Measurements from ENCODE around the gene KIF1B. TPM values are rescaled to one million over a fixed set of nuclear protein-coding genes. Genes with fewer than 3 reads are reported as not detected.

KIF1B gene
- 1 to 10 TPM; 7.1 to 8.9 TPM for total RNA-seq

GRCh38 chr1:10209905-10210810, at the start of gene KIF1B:
Gene KIF1B (plus strand): TSS chr1:10210570. CDS start chr1:10232329, 21,759 bp downstream.
- H3K36me3 Mint-ChIP-seq (ENCODE audit: low read depth): no peaks in the 10 kb centered on the region
- ChIA-PET CTCF (interaction anchor here (0.6 to 3.8 kb wide), 51 partner anchors 9 to 293 kb away, joined by 3 to 49 read pairs (median 4); partner anchors contain the start of genes CENPS, PGD and UBE4B), POLR2A (interaction anchor here (0.6 to 1.5 kb wide), 8 partner anchors 15 to 573 kb away, joined by 3 to 6 read pairs (median 3); partner anchors contain the start of gene CENPS)
- peaks cover 26% of the 10 kb centered on the region for H3K4me1 Mint-ChIP-seq (ENCODE audit: low read depth)
- intact Hi-C loops (cut with micrococcal nuclease): loop anchor here (10.0 kb wide), 1 partner anchor 125 kb away; no protein-coding TSS in a partner anchor
- H3K27me3 Mint-ChIP-seq: no peaks in the 10 kb centered on the region
- peak; percentile 98 for ATAC-seq
- peak within 1 kb of the TSS; percentile 80 for H3K4me3 Mint-ChIP-seq
- peak; percentile 99 for TF ChIP-seq CTCF (IDR thresholded peaks at IDR 0.05)
- H3K27ac Mint-ChIP-seq: peak within 1 kb of the TSS; percentile 57
- no peaks in the 10 kb centered on the region for H3K9me3 Mint-ChIP-seq
- DNase-seq: peak; percentile 96

- Mint-ChIP-seq H3K27ac (no peak overlapping the region), H3K27me3 (no peaks in the 10 kb centered on the region), H3K4me3 (no peak overlapping the region), H3K36me3 (ENCODE audit: low read depth) (peaks cover 4% of the 10 kb centered on the region), H3K4me1 (ENCODE audit: low read depth) (no peaks in the 10 kb centered on the region), H3K9me3 (no peaks in the 10 kb centered on the region)
- ATAC-seq (no peak), DNase-seq (no peak)
- TF ChIP-seq CTCF (IDR thresholded peaks at IDR 0.05): no peak
- ChIA-PET POLR2A (interaction anchor here (0.6 to 1.3 kb wide), 3 partner anchors 9 to 269 kb away, joined by 3 read pairs; partner anchors contain the start of gene CENPS), CTCF (interaction anchor here (1.2 kb wide), 1 partner anchor 49 kb away, joined by 3 read pairs; no protein-coding TSS in a partner anchor)
- intact Hi-C loops (cut with micrococcal nuclease): no loop called here
Measured at GRCh38 chr1:10160907-10161490, 49.4 kb upstream of the KIF1B start.

GRCh38 chr1:10161541-10162290, 48.7 kb upstream of the KIF1B start:
- intact Hi-C loops (cut with micrococcal nuclease): no loop called here
- H3K36me3 Mint-ChIP-seq (ENCODE audit: low read depth): peaks cover 4% of the 10 kb centered on the region
- H3K27me3 Mint-ChIP-seq: no peaks in the 10 kb centered on the region
- ChIA-PET POLR2A (interaction anchor here (0.9 to 1.3 kb wide), 3 partner anchors 9 to 269 kb away, joined by 3 read pairs; partner anchors contain the start of gene CENPS), CTCF (interaction anchor here (1.2 kb wide), 1 partner anchor 48 kb away, joined by 3 read pairs; no protein-coding TSS in a partner anchor)
- H3K4me3 Mint-ChIP-seq: no peak overlapping the region
- no peaks in the 10 kb centered on the region for H3K4me1 Mint-ChIP-seq (ENCODE audit: low read depth)
- no peak for ATAC-seq
- H3K27ac Mint-ChIP-seq: no peak overlapping the region
- TF ChIP-seq CTCF (IDR thresholded peaks at IDR 0.05): no peak
- no peak for DNase-seq
- no peaks in the 10 kb centered on the region for H3K9me3 Mint-ChIP-seq

- H3K36me3 Mint-ChIP-seq (ENCODE audit: low read depth): peaks cover 34% of the 10 kb centered on the region
- peak overlapping the region; percentile 98 for H3K27ac Mint-ChIP-seq
- H3K27me3 Mint-ChIP-seq: no peaks in the 10 kb centered on the region
- intact Hi-C loops (cut with micrococcal nuclease): no loop called here
- H3K4me3 Mint-ChIP-seq: no peak overlapping the region
- DNase-seq: peak; percentile 21
- ChIA-PET POLR2A (no interaction called here), CTCF (interaction anchor here (1.2 to 3.5 kb wide), 4 partner anchors 16 to 41 kb away, joined by 3 to 19 read pairs (median 6); partner anchors contain the start of gene KIF1B)
- no peak for TF ChIP-seq CTCF (IDR thresholded peaks at IDR 0.05)
- H3K9me3 Mint-ChIP-seq: no peaks in the 10 kb centered on the region
- H3K4me1 Mint-ChIP-seq (ENCODE audit: low read depth): peaks cover 48% of the 10 kb centered on the region
- no peak for ATAC-seq
Measured at GRCh38 chr1:10168912-10169514, 41.4 kb upstream of the KIF1B start.
